IPS DF 4.7 (cell line): ENCODE measurements around the gene CRHR2.
"Not testable (repeated sequence)": the region's sequence is repeated elsewhere in the genome, so short reads cannot be mapped to it uniquely, and the experiment has no call there.

Experiments used
- DNase-seq: peaks from one replicate; pipeline ENCODE4 v3.0.0-alpha.2; 2013; ENCODE audit warnings: low spot score; ENCODE audit errors: extremely low read depth

The CRHR2 gene

GRCh38 chr7:30682212-30683083, at the start of gene CRHR2:
CRHR2 (minus strand) TSS chr7:30682456; CDS start chr7:30682280, 176 bp downstream.
- DNase-seq, result no peak

GRCh38 chr7:30731581-30731980, 49.3 kb upstream of the CRHR2 start:
- no peak for DNase-seq

GRCh38 chr7:30730996-30731395, 48.7 kb upstream of the CRHR2 start:
- DNase-seq, result no peak

GRCh38 chr7:30730097-30730496, 47.8 kb upstream of the CRHR2 start:
- no peak for DNase-seq

GRCh38 chr7:30729642-30730041, 47.4 kb upstream of the CRHR2 start:
- no peak for DNase-seq

GRCh38 chr7:30728591-30729100, 46.4 kb upstream of the CRHR2 start:
- no peak for DNase-seq

GRCh38 chr7:30727061-30727945, 45.0 kb upstream of the CRHR2 start:
- DNase-seq, result no peak

- DNase-seq, result no peak
Measured at GRCh38 chr7:30726296-30727006, 44.2 kb upstream of the CRHR2 start.

GRCh38 chr7:30723776-30724175, 41.5 kb upstream of the CRHR2 start:
- DNase-seq, result no peak

- DNase-seq, result no peak
Measured at GRCh38 chr7:30722671-30723070, 40.4 kb upstream of the CRHR2 start.

GRCh38 chr7:30722187-30722586, 39.9 kb upstream of the CRHR2 start:
- no peak for DNase-seq

GRCh38 chr7:30721211-30721610, 39.0 kb upstream of the CRHR2 start:
- no peak for DNase-seq

GRCh38 chr7:30719434-30719833, 37.2 kb upstream of the CRHR2 start:
- not testable (repeated sequence) for DNase-seq

- no peak for DNase-seq
Measured at GRCh38 chr7:30717181-30717580, 34.9 kb upstream of the CRHR2 start.

GRCh38 chr7:30714129-30714528, 31.9 kb upstream of the CRHR2 start:
- DNase-seq, result no peak

- no peak for DNase-seq
Measured at GRCh38 chr7:30713392-30713791, 31.1 kb upstream of the CRHR2 start.

- no peak for DNase-seq
Measured at GRCh38 chr7:30710669-30711068, 28.4 kb upstream of the CRHR2 start.

- no peak for DNase-seq
Measured at GRCh38 chr7:30709549-30709948, 27.3 kb upstream of the CRHR2 start.

GRCh38 chr7:30708983-30709382, 26.7 kb upstream of the CRHR2 start:
- DNase-seq, result no peak

- DNase-seq, result no peak
Measured at GRCh38 chr7:30708412-30708811, 26.2 kb upstream of the CRHR2 start.
